Upper lobe of left lung (tissue), 6 donors: ENCODE results near the gene EPX. TPM values are rescaled to one million over a fixed set of nuclear protein-coding genes. Genes with fewer than 3 reads are reported as not detected.

Source experiments
- ATAC-seq, 2 donors: fragments of 200-7000 bp; cut with Tn5 transposase; one replicate each; pipeline ENCODE4 v1.9.1; 2022; ENCODE audit warnings: mild to moderate bottlenecking in 2 of 2, moderate library complexity in 2 of 2; ENCODE audit not compliant: low FRiP score in 2 of 2
- DNase-seq, 2 donors: peaks; one replicate each; pipeline ENCODE4 v3.0.0-alpha.2; 2019 to 2020
- H3K27ac ChIP-seq, 4 donors: fragments of 200-600 bp; sonication (generic); one replicate each; pipeline ENCODE4 v1.5.1; 2016 to 2019
- H3K27me3 ChIP-seq, 4 donors: fragments of 200-600 bp; sonication (generic); one replicate each; pipeline ENCODE4 v1.5.1; 2017 to 2019
- H3K36me3 ChIP-seq, 4 donors: fragments of 200-600 bp; sonication (generic); one replicate each; pipeline ENCODE4 v1.5.1; 2016 to 2019
- H3K4me1 ChIP-seq, 4 donors: fragments of 200-600 bp; sonication (generic); one replicate each; pipeline ENCODE4 v1.5.1; 2018 to 2019
- H3K4me3 ChIP-seq, 4 donors: fragments of 200-600 bp; sonication (generic); one replicate each; pipeline ENCODE4 v1.5.1; 2017 to 2019; ENCODE audit warnings: mild to moderate bottlenecking in 2 of 4, moderate library complexity in 1 of 4
- H3K9me3 ChIP-seq, 4 donors: fragments of 200-600 bp; sonication (generic); one replicate each; pipeline ENCODE4 v1.5.1; 2018 to 2019
- CTCF ChIP-seq, 6 experiments: fragments of 450-650 bp in 4 of 6; fragments of 200-600 bp in 2 of 6; sonication (generic) in 2 of 6; IDR thresholded peaks; one replicate each; pipeline ENCODE4 v1.5.1; 2016 to 2019; ENCODE audit warnings: antibody characterized with exemption in 6 of 6
- EP300 ChIP-seq, 4 donors: sonication (generic); formaldehyde crosslinking; IDR thresholded peaks; one replicate each; pipeline ENCODE4 v1.5.1; 2017; ENCODE audit warnings: antibody characterized with exemption in 4 of 4, control low read depth in 2 of 4
- POLR2A ChIP-seq, 4 donors: fragments of 450-650 bp; IDR thresholded peaks; one replicate each; pipeline ENCODE4 v1.5.1; 2016 to 2017; ENCODE audit warnings: antibody characterized with exemption in 4 of 4, mild to moderate bottlenecking in 2 of 4
- POLR2AphosphoS5 ChIP-seq, 2 donors: sonication (generic); formaldehyde crosslinking; IDR thresholded peaks; one replicate each; pipeline ENCODE4 v1.5.1; 2017; ENCODE audit warnings: antibody characterized with exemption in 2 of 2
- WGBS, 2 donors: methylation state at CpG; one replicate each; pipeline ENCODE4 v1.1.5; 2017 to 2018; 5-methylcytosine and 5-hydroxymethylcytosine counted together
- total RNA-seq, 6 donors: library from RNA; depleted of rRNA in 4 of 6; stranded (reverse); fragments of >200 nt in 4 of 6; gene quantifications; one replicate each; pipeline versions ENCODE4 v1.1.0 to v1.2.1, GENCODE V29; 2016 to 2021
- donor health status: DM: no; HTN: no; CAD: no; lungs with moderate emphysema.
- donor health status: DM: no; HTN: yes; CAD: no; lungs with severe emphysema.

EPX gene
- total RNA-seq, 6 donors from 2014 or later = 0.10 TPM; not detected in 5

- no peaks in the 10 kb centered on the region for H3K27me3 ChIP-seq
- no peak for ATAC-seq
- H3K4me3 ChIP-seq = no peak overlapping the region
- no peak overlapping the region for H3K27ac ChIP-seq
- WGBS, 2 donors = 8% methylated on average over 3 to 4 of the region's 4 CpGs
- no peaks in the 10 kb centered on the region for H3K36me3 ChIP-seq
- H3K4me1 ChIP-seq = no peaks in the 10 kb centered on the region
- no peaks in the 10 kb centered on the region for H3K9me3 ChIP-seq
- TF ChIP-seq CTCF (IDR thresholded peaks at IDR 0.05) (no peak), EP300 (IDR thresholded peaks at IDR 0.05) (no peak), POLR2A (IDR thresholded peaks at IDR 0.05) (no peak), POLR2AphosphoS5 (IDR thresholded peaks at IDR 0.05) (no peak)
- no peak for DNase-seq
Observed at GRCh38 chr17:58242171-58242784, 49.8 kb downstream of the EPX start.

GRCh38 chr17:58244963-58245362 is 52.4 kb downstream of the EPX start:
- WGBS, 2 donors = 68 to 73% methylated on average over 6 of the region's 6 CpGs
- DNase-seq (no peak), ATAC-seq (no peak)
- H3K4me1 ChIP-seq = peaks cover 10 to 13% (median 11%) of the 10 kb centered on the region in 4 donors
- H3K4me3 ChIP-seq = no peak overlapping the region
- H3K36me3 ChIP-seq = no peaks in the 10 kb centered on the region
- H3K27me3 ChIP-seq = peaks cover 0 to 4% (median 1%) of the 10 kb centered on the region in 4 donors
- no peak overlapping the region for H3K27ac ChIP-seq
- H3K9me3 ChIP-seq = no peaks in the 10 kb centered on the region
- no peak for TF ChIP-seq POLR2AphosphoS5 (IDR thresholded peaks at IDR 0.05)
- no peak for TF ChIP-seq POLR2A (IDR thresholded peaks at IDR 0.05)
- no peak for TF ChIP-seq EP300 (IDR thresholded peaks at IDR 0.05)
- TF ChIP-seq CTCF (IDR thresholded peaks at IDR 0.05) = no peak

GRCh38 chr17:58245428-58246103 is 53.0 kb downstream of the EPX start:
- H3K36me3 ChIP-seq = no peaks in the 10 kb centered on the region
- H3K27ac ChIP-seq = no peak overlapping the region
- ATAC-seq = no peak
- DNase-seq = no peak
- 62 to 71% methylated on average over 10 of the region's 10 CpGs for WGBS, 2 donors
- H3K4me1 ChIP-seq = peaks cover 10 to 13% (median 11%) of the 10 kb centered on the region in 4 donors
- H3K27me3 ChIP-seq = peaks cover 0 to 4% (median 1%) of the 10 kb centered on the region in 4 donors
- H3K9me3 ChIP-seq = no peaks in the 10 kb centered on the region
- TF ChIP-seq CTCF (IDR thresholded peaks at IDR 0.05) = no peak
- no peak for TF ChIP-seq POLR2AphosphoS5 (IDR thresholded peaks at IDR 0.05)
- no peak for TF ChIP-seq POLR2A (IDR thresholded peaks at IDR 0.05)
- H3K4me3 ChIP-seq = no peak overlapping the region

- ATAC-seq (no peak), DNase-seq (no peak)
- H3K36me3 ChIP-seq = no peaks in the 10 kb centered on the region
- H3K27me3 ChIP-seq = peaks cover 0 to 4% (median 1%) of the 10 kb centered on the region in 4 donors
- WGBS, 2 donors = 82% methylated on average over 13 of the region's 13 CpGs
- no peak for TF ChIP-seq EP300 (IDR thresholded peaks at IDR 0.05)
- TF ChIP-seq POLR2A (IDR thresholded peaks at IDR 0.05) = no peak
- TF ChIP-seq CTCF (IDR thresholded peaks at IDR 0.05) = no peak
- TF ChIP-seq POLR2AphosphoS5 (IDR thresholded peaks at IDR 0.05) = no peak
- H3K4me1 ChIP-seq = peaks cover 10 to 13% (median 11%) of the 10 kb centered on the region in 4 donors
- no peaks in the 10 kb centered on the region for H3K9me3 ChIP-seq
- no peak overlapping the region for H3K27ac ChIP-seq
- H3K4me3 ChIP-seq = no peak overlapping the region
Observed at GRCh38 chr17:58246104-58246740, 53.7 kb downstream of the EPX start.
